ENCODE results near the gene XNDC1N.

The XNDC1N gene

GRCh38 chr11:71963468-71963867 is 35.1 kb upstream of the XNDC1N start:
- DNase-seq: no peak
- H3K4me3 ChIP-seq (ENCODE audit: control insufficient read depth in 1 of 7, extremely low read depth in 1 of 7, insufficient read depth in 4 of 7, low read depth in 2 of 7, low read length in 6 of 7): no peak overlapping the region
- peaks cover 2 to 19% (median 7%) of the 10 kb centered on the region in 4 experiments for H3K36me3 ChIP-seq (ENCODE audit: control insufficient read depth in 4 of 4, insufficient read depth in 4 of 4, low read length in 3 of 4)
- H3K27me3 ChIP-seq (replicated peaks in 2 of 5; ENCODE audit: control insufficient read depth in 4 of 5, insufficient read depth in 5 of 5, low read length in 4 of 5): no peaks in the 10 kb centered on the region
- H3K27ac ChIP-seq (ENCODE audit: insufficient read depth in 1 of 2, low read depth in 1 of 2, low read length in 2 of 2, poor library complexity in 1 of 2, severe bottlenecking in 2 of 2): no peak overlapping the region
- ChIA-PET CTCF (interaction anchor here (1.1 kb wide), 1 partner anchor 62 kb away, joined by 3 read pairs; no protein-coding TSS in a partner anchor), POLR2A (no interaction called here)
- WGBS (ENCODE audit: insufficient coverage): 100% methylated on average over 7 of the region's 8 CpGs
- no peaks in the 10 kb centered on the region for H3K9me3 ChIP-seq (ENCODE audit: control extremely low read depth in 1 of 5, control insufficient read depth in 4 of 5, insufficient read depth in 2 of 5, low read depth in 1 of 5, low read length in 4 of 5)
- peaks cover 9 to 21% (median 14%) of the 10 kb centered on the region in 4 experiments for H3K4me1 ChIP-seq (ENCODE audit: control extremely low read depth in 1 of 4, control insufficient read depth in 4 of 4, insufficient read depth in 4 of 4, low read length in 3 of 4)

GRCh38 chr11:71962428-71963038 is 34.1 kb upstream of the XNDC1N start:
- peak; percentile 54 to 88 (median 80) for DNase-seq
- peak overlapping the region in 1 of 2 experiments; percentile 79 for H3K27ac ChIP-seq (ENCODE audit: insufficient read depth in 1 of 2, low read depth in 1 of 2, low read length in 2 of 2, poor library complexity in 1 of 2, severe bottlenecking in 2 of 2)
- H3K27me3 ChIP-seq (replicated peaks in 2 of 5; ENCODE audit: control insufficient read depth in 4 of 5, insufficient read depth in 5 of 5, low read length in 4 of 5): no peaks in the 10 kb centered on the region
- no peaks in the 10 kb centered on the region for H3K9me3 ChIP-seq (ENCODE audit: control extremely low read depth in 1 of 5, control insufficient read depth in 4 of 5, insufficient read depth in 2 of 5, low read depth in 1 of 5, low read length in 4 of 5)
- H3K4me3 ChIP-seq (ENCODE audit: control insufficient read depth in 1 of 7, extremely low read depth in 1 of 7, insufficient read depth in 4 of 7, low read depth in 2 of 7, low read length in 6 of 7): peak overlapping the region in 3 of 7 experiments; percentile 0 to 61 (median 16)
- H3K4me1 ChIP-seq (ENCODE audit: control extremely low read depth in 1 of 4, control insufficient read depth in 4 of 4, insufficient read depth in 4 of 4, low read length in 3 of 4): peaks cover 9 to 21% (median 14%) of the 10 kb centered on the region in 4 experiments
- POLR2A ChIA-PET: no interaction called here
- CTCF ChIA-PET: interaction anchor here (1.1 to 1.7 kb wide), 2 partner anchors 10 to 63 kb away, joined by 3 to 4 read pairs; no protein-coding TSS in a partner anchor
- no CpG with 5 or more reads among the region's 2 CpGs for WGBS (ENCODE audit: insufficient coverage)
- peaks cover 0 to 17% (median 7%) of the 10 kb centered on the region in 4 experiments for H3K36me3 ChIP-seq (ENCODE audit: control insufficient read depth in 4 of 4, insufficient read depth in 4 of 4, low read length in 3 of 4)

GRCh38 chr11:71955898-71956456 is 27.6 kb upstream of the XNDC1N start:
- ChIA-PET POLR2A (no interaction called here), CTCF (interaction anchor here (0.8 to 2.7 kb wide), 5 partner anchors 12 to 134 kb away, joined by 3 to 7 read pairs (median 4); no protein-coding TSS in a partner anchor)
- no peak overlapping the region for H3K27ac ChIP-seq (ENCODE audit: insufficient read depth in 1 of 2, low read depth in 1 of 2, low read length in 2 of 2, poor library complexity in 1 of 2, severe bottlenecking in 2 of 2)
- H3K9me3 ChIP-seq (ENCODE audit: control extremely low read depth in 1 of 5, control insufficient read depth in 4 of 5, insufficient read depth in 2 of 5, low read depth in 1 of 5, low read length in 4 of 5): no peaks in the 10 kb centered on the region
- H3K4me1 ChIP-seq (ENCODE audit: control extremely low read depth in 1 of 4, control insufficient read depth in 4 of 4, insufficient read depth in 4 of 4, low read length in 3 of 4): no peaks in the 10 kb centered on the region
- WGBS (ENCODE audit: insufficient coverage): 60% methylated on average over 3 of the region's 3 CpGs
- H3K4me3 ChIP-seq (ENCODE audit: control insufficient read depth in 1 of 7, extremely low read depth in 1 of 7, insufficient read depth in 4 of 7, low read depth in 2 of 7, low read length in 6 of 7): no peak overlapping the region
- no peak for DNase-seq
- peaks cover 0 to 13% (median 6%) of the 10 kb centered on the region in 4 experiments for H3K36me3 ChIP-seq (ENCODE audit: control insufficient read depth in 4 of 4, insufficient read depth in 4 of 4, low read length in 3 of 4)
- no peaks in the 10 kb centered on the region for H3K27me3 ChIP-seq (replicated peaks in 2 of 5; ENCODE audit: control insufficient read depth in 4 of 5, insufficient read depth in 5 of 5, low read length in 4 of 5)

GRCh38 chr11:71951741-71952310 is 23.4 kb upstream of the XNDC1N start:
- H3K36me3 ChIP-seq (ENCODE audit: control insufficient read depth in 4 of 4, insufficient read depth in 4 of 4, low read length in 3 of 4): no peaks in the 10 kb centered on the region
- no peak overlapping the region for H3K27ac ChIP-seq (ENCODE audit: insufficient read depth in 1 of 2, low read depth in 1 of 2, low read length in 2 of 2, poor library complexity in 1 of 2, severe bottlenecking in 2 of 2)
- H3K9me3 ChIP-seq (ENCODE audit: control extremely low read depth in 1 of 5, control insufficient read depth in 4 of 5, insufficient read depth in 2 of 5, low read depth in 1 of 5, low read length in 4 of 5): no peaks in the 10 kb centered on the region
- H3K4me3 ChIP-seq (ENCODE audit: control insufficient read depth in 1 of 7, extremely low read depth in 1 of 7, insufficient read depth in 4 of 7, low read depth in 2 of 7, low read length in 6 of 7): no peak overlapping the region
- ChIA-PET CTCF (no interaction called here), POLR2A (no interaction called here)
- WGBS (ENCODE audit: insufficient coverage): 100% methylated on average over 1 of the region's 4 CpGs
- peaks cover 0 to 16% (median 8%) of the 10 kb centered on the region in 4 experiments for H3K4me1 ChIP-seq (ENCODE audit: control extremely low read depth in 1 of 4, control insufficient read depth in 4 of 4, insufficient read depth in 4 of 4, low read length in 3 of 4)
- H3K27me3 ChIP-seq (replicated peaks in 2 of 5; ENCODE audit: control insufficient read depth in 4 of 5, insufficient read depth in 5 of 5, low read length in 4 of 5): no peaks in the 10 kb centered on the region
- DNase-seq: no peak

DNA sequence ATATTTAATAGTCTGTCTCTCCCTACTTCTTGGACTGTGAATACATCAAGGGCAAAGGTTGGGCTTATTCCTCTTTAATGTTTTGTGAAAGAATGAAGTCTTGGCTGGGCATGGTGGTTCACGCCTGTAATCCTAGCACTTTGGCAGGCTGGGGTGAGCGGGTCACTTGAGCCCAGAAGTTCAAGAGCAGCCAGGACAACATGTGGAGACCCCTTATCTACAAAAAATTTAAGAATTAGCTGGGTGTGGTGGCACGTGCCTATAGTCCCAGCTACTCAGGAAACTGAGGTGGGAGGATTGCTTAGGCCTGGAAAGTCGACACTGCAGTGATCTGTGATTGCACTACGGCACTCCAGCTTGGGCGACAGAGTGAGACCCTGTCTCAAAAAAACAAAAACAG is 20.6 kb upstream of the XNDC1N start:
- no peak for DNase-seq
- CTCF ChIA-PET: interaction anchor here (1.0 to 1.7 kb wide), 3 partner anchors 8 to 29 kb away, joined by 3 to 8 read pairs (median 4); no protein-coding TSS in a partner anchor
- H3K36me3 ChIP-seq (ENCODE audit: control insufficient read depth in 4 of 4, insufficient read depth in 4 of 4, low read length in 3 of 4): no peaks in the 10 kb centered on the region
- no peak overlapping the region for H3K4me3 ChIP-seq (ENCODE audit: control insufficient read depth in 1 of 7, extremely low read depth in 1 of 7, insufficient read depth in 4 of 7, low read depth in 2 of 7, low read length in 6 of 7)
- H3K27me3 ChIP-seq (replicated peaks in 2 of 5; ENCODE audit: control insufficient read depth in 4 of 5, insufficient read depth in 5 of 5, low read length in 4 of 5): no peaks in the 10 kb centered on the region
- no peaks in the 10 kb centered on the region for H3K9me3 ChIP-seq (ENCODE audit: control extremely low read depth in 1 of 5, control insufficient read depth in 4 of 5, insufficient read depth in 2 of 5, low read depth in 1 of 5, low read length in 4 of 5)
- POLR2A ChIA-PET: no interaction called here
- H3K27ac ChIP-seq (ENCODE audit: insufficient read depth in 1 of 2, low read depth in 1 of 2, low read length in 2 of 2, poor library complexity in 1 of 2, severe bottlenecking in 2 of 2): no peak overlapping the region
- H3K4me1 ChIP-seq (ENCODE audit: control extremely low read depth in 1 of 4, control insufficient read depth in 4 of 4, insufficient read depth in 4 of 4, low read length in 3 of 4): peaks cover 0 to 16% (median 8%) of the 10 kb centered on the region in 4 experiments
- 83% methylated on average over 6 of the region's 6 CpGs for WGBS (ENCODE audit: insufficient coverage)

DNA sequence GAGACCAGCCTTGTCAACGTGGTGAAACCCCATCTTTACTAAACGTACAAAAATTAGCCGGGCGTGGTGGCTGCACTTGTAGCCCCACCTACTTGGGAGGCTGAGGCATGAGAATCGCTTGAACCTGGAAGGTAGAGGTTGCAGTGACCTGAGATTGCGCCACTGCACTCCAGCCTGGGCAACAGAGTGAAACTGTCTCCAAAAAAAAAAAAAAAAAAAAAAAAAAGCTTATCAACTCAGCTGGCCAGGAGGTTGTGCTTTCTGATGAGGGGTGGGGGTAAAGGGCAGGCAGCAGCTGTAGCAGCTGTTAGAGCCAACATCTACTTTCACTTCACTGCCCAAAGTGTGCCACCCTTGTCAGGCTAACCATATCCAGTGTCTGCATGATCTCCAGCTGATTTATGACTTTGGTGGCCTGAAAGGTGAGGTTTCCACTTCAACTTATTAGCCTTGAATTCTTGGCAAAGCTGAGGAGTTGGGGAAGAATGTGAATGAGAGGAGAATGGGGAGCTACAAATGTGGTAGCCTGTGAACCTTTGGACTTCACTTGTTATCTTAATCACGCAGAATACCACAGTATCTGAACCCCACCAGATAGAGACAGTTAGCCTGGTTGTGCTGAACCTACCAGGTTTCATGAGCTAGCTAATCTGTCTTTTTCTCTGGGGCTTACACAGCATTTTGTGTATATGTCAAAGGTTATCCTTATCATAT is 20.1 kb upstream of the XNDC1N start:
- 88% methylated on average over 4 of the region's 7 CpGs for WGBS (ENCODE audit: insufficient coverage)
- Histone ChIP-seq H3K27ac (ENCODE audit: insufficient read depth in 1 of 2, low read depth in 1 of 2, low read length in 2 of 2, poor library complexity in 1 of 2, severe bottlenecking in 2 of 2) (no peak overlapping the region), H3K4me1 (ENCODE audit: control extremely low read depth in 1 of 4, control insufficient read depth in 4 of 4, insufficient read depth in 4 of 4, low read length in 3 of 4) (peaks cover 0 to 16% (median 8%) of the 10 kb centered on the region in 4 experiments), H3K9me3 (ENCODE audit: control extremely low read depth in 1 of 5, control insufficient read depth in 4 of 5, insufficient read depth in 2 of 5, low read depth in 1 of 5, low read length in 4 of 5) (no peaks in the 10 kb centered on the region), H3K36me3 (ENCODE audit: control insufficient read depth in 4 of 4, insufficient read depth in 4 of 4, low read length in 3 of 4) (no peaks in the 10 kb centered on the region), H3K4me3 (ENCODE audit: control insufficient read depth in 1 of 7, extremely low read depth in 1 of 7, insufficient read depth in 4 of 7, low read depth in 2 of 7, low read length in 6 of 7) (no peak overlapping the region), H3K27me3 (replicated peaks in 2 of 5; ENCODE audit: control insufficient read depth in 4 of 5, insufficient read depth in 5 of 5, low read length in 4 of 5) (no peaks in the 10 kb centered on the region)
- POLR2A ChIA-PET: no interaction called here
- DNase-seq: peak; percentile 44 to 89 (median 74)
- CTCF ChIA-PET: interaction anchor here (0.6 to 1.7 kb wide), 4 partner anchors 9 to 30 kb away, joined by 3 to 8 read pairs (median 4); no protein-coding TSS in a partner anchor
